Measurements from ENCODE around the gene RDX.

DNA sequence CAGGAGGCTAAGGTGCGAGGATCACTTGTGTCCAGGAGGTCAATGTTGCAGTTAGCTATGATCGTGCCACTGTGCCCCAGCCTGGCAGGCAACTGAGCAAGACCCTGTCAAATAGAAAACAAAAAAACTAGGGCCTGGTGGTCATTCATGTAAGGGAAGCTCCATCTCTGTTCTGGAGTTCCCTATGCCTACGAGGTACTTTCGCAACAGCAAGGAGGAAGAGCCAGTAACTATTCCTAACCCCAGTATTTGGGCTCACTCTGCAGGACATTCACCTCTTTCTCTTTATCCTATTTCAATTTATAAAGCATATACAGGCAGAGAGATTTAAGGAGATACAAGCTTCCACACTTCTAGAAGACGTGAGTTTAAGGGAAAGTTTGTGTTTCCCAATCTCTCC is 46.6 kb downstream of the RDX start:
- TF ChIP-seq HDGF (IDR thresholded peaks at IDR 0.05; ENCODE audit: borderline replicate concordance), result no peak
- TF ChIP-seq ELF4 (IDR thresholded peaks at IDR 0.05), result no peak
- no peak for TF ChIP-seq SUZ12 (IDR thresholded peaks at IDR 0.05)
- TF ChIP-seq ARNT (IDR thresholded peaks at IDR 0.05), result no peak
- no peak for TF ChIP-seq FOXA1 (IDR thresholded peaks at IDR 0.05)
- no peak for TF ChIP-seq TARDBP (IDR thresholded peaks at IDR 0.05)
- TF ChIP-seq NFRKB (IDR thresholded peaks at IDR 0.05), result no peak
- TF ChIP-seq CTBP1 (IDR thresholded peaks at IDR 0.05; ENCODE audit: borderline replicate concordance), result no peak
- TF ChIP-seq ZNF384 (IDR thresholded peaks at IDR 0.05), result no peak
